GM19463 (cell line): ENCODE results near the gene TMEM120B.

Experiments used
- ATAC-seq: cut with Tn5 transposase; IDR thresholded peaks from one replicate; pipeline ENCODE4 v1.9.1; 2021; ENCODE audit warnings: mild to moderate bottlenecking, moderate library complexity; ENCODE audit not compliant: unreplicated experiment

TMEM120B gene

GRCh38 chr12:121830134-121830533 is 117.6 kb downstream of the TMEM120B start:
- no peak for ATAC-seq

- ATAC-seq, result no peak
Observed at GRCh38 chr12:121830588-121831265, 118.2 kb downstream of the TMEM120B start.
